Measurements from ENCODE around the gene MAN1C1.

- TF ChIP-seq POLR2A (IDR thresholded peaks at IDR 0.05) (no peak), CTCF (IDR thresholded peaks at IDR 0.05) (no peak), EP300 (IDR thresholded peaks at IDR 0.05) (no peak)
These were observed 41.5 kb downstream of the MAN1C1 start for GRCh38 chr1:25657883-25658760.
